GM18502 (cell line): Measurements from ENCODE around the gene LCE6A.

Experiments used
- ATAC-seq: cut with Tn5 transposase; IDR thresholded peaks from one replicate; pipeline ENCODE4 v1.9.1; 2021; ENCODE audit warnings: mild to moderate bottlenecking; ENCODE audit not compliant: unreplicated experiment, poor library complexity

The LCE6A gene

DNA sequence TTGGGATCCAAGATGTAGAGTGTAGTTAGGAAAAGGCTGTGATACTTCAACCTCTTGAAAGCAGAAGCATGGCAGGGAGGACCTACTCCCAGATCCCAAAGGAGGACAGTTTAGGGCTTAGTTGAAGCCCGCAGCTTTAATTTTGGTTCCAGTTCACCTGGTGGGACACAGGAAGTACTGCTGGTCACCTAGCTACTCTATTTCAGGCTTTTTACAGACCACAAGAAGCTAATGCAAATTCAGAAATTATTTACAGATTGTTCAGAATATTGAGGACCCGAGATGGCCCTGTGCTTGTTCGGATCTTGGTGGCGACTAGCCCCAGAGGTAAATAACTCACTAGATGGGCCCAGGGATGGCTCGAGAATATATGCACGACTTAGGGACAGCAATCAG lies 29.1 kb downstream of the LCE6A start:
- ATAC-seq: no peak

DNA sequence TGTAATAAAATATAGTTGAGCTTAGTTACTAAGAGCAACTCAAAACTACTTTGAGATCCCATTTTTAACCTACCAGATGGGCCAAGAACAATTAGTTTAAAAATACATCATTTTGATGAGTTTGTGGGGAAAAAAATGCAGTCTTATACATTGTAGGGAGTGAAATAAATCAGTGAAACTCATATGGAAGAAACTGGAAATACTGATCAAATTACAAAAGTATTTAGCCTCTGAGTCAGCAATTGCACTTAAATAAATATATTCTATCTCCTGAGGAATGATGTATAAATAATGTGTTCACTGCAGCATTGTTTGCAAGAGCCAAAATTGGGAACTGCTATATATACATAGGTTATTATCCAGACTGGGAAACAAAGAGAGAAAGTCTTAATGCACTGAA lies 30.8 kb downstream of the LCE6A start:
- no peak for ATAC-seq

DNA sequence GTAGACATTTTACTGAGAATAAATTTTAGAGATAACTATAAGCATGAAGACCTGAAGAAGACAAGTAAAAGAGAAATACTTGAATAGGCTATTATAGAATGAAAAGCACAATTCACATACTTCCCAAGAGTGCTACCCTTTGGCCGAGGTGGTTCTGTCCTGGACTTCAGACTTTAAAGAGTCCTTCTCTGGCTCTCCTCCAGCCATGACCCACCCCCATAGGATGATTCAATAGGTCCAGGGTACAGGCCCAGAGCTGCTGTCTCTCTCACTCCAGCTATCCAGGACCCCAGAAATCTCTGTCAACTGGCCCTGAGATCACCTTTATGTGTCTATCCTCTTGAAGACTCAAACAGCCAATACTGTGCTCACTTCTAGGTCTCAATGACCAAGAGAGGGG lies 34.2 kb downstream of the LCE6A start:
- no peak for ATAC-seq

DNA sequence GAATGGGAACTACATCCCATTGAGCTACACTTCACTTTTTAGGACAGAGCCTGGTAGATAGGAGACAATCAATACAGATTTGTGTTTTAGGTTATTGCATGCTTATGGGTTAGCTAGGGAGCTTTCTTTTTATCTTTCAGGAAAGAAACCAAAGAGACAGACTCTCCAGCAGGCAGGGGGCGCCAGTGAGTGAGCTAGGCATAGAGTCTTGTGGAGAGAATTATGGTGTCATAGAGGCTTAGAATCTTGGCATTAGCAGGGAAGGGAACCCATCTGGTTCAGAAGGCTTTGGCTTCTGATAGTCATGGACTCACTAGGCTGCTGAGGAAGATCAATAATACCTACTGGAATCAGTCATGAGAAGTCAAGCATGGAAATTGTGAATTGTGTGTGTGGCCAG lies 35.4 kb downstream of the LCE6A start, which contains the start of gene SMCP:
TSS of gene SMCP (plus strand) at position 281 of the 400 bp plus-strand sequence. CDS start 6,101 bp downstream, outside the sequence.
- ATAC-seq: no peak

DNA sequence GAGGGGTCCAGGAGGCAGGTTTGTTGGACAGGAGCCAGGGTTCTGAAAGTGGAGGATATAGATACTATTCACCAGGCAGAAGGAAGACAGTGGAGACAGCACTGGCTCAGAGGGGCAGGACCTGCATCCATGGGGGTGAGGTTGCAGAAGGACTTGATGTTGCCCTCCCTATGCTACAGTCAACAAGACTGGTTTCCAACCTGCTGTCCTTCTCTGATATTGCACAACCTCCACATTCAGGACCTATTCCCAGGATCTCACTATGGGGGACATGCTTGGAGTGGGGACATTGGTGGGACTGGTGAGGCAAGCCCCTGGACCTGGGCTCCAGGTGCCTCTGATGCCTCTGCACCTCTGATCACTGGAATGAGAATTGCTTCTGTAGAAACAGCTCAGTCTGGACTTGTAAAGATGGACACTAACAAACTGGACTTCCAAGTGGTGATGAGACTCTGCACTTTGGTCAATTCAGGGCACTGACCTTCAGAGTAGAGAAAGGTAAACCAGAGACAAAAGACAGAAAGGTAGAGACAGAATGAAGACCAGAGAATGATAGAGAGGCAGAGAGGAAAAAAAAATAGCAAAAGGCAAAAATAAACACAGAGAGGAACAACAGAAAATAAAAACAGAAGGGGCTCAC lies 37.0 kb downstream of the LCE6A start:
- ATAC-seq: no peak

DNA sequence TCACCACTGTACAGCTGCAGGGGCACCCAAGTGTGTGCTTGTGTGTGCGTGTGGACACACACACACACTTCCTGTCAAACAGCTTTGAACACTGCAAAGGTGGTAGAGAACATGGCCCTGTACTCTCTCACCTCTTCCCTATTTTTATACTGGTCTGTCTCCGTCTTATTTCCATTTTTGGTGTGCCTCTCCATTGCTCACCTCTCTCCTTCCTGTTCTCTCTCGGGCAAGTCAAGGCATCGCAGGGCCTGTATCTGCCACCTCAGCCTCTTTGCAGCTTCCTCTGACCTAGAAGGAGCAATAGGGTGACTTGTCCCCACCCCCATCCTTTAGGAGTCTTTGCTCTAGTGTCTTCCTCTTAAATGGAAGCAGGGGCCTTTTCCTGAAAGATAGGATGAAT lies 37.7 kb downstream of the LCE6A start:
- no peak for ATAC-seq

DNA sequence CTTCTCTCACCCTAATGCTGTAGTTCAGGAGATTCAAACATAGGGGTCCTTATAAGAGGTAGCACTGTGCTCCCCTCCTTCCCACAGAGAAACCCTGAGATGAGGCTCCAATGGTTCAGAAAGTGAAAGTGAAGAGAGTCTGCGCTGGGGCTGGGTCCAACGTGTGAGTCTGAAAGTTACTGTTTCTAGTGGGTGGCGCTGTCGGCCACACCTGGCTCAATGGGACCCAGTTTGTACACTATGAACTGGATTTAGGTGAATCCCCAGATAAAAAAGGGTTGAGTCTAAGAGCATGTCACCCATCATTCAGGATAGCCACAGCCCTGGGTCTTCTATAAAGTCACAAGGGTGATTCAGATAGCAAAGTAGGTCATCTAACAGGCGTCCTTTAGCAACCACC lies 38.3 kb downstream of the LCE6A start:
- ATAC-seq: no peak

DNA sequence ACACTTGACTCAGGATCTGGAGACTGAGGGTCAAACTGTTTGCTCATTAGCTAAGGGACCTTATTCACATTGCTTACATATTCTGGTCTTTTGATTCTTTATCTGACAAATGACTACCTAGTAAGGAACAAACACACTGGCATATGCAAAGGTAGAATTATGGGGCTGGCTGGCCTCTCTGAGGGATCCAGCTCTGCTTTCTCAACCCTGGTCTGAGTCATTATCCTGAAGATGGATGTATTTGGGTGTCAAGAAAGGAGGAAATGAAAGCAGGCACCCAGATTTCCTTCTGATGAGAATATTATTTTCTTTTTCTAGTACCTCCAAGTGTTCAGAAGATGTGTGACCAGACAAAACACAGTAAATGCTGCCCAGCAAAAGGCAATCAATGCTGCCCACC lies 41.4 kb downstream of the LCE6A start:
- no peak for ATAC-seq

DNA sequence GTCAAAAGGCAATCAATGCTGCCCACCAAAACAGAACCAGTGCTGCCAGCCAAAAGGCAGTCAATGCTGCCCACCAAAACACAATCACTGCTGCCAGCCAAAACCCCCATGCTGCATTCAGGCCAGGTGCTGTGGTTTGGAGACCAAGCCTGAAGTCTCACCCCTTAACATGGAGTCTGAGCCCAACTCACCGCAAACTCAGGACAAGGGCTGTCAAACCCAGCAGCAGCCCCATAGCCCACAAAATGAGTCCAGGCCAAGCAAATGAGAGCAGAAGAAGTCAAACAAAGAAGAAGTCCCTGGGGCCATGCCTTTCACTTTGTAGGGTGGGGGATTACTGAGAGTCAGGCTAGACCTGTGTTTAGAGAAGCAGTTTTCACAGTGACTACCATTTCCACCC lies 41.9 kb downstream of the LCE6A start:
- no peak for ATAC-seq

DNA sequence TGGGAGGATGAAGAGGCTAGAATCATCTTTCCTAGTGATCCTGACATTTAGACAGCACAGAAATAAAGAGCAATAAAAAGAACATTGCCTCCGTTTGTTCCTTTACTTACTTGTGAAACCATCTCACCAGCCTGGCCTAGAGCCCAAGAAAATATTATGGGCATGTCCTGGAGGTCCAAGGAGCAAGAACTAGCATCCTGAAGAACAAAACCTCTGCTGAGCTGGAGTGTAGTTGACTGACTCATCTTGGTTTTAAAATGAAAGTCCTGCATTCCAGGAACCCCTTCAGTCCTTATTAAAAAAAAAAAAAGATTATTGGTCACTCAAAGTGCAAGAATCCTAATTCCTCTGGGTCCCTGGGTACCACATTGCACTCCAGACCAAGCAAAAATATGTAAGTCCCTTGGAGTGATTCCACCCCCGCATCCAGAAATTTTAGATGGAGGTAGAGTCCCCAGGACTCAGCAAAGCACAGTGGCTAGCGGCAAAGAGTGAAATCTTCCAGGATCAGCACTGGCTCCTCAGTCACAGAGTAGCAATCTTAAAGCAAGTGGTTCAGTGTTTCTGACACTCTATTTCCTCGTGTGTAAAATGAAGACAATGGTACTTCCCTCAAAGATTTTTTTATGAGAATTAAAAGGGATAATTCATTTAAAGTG lies 42.4 kb downstream of the LCE6A start:
- ATAC-seq: no peak

DNA sequence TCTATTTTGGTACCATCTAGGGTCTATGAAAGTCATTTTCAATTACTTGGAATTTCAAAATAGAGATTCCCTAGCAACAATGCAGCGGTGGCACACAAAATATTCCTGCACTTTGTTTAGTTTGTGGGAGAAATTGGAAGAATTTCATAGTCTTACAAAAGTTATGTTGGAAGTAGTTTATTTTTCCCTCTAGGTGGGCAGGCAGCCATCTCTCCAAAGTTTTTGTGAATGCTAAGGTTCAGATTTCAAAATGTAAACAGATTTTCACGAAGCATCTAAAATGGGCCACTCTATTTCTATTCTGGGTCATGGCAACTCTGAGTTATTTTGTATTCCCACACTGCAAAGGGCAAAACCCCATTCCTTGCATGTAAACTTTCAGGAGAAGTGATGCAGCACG lies 43.4 kb downstream of the LCE6A start:
- ATAC-seq: no peak

DNA sequence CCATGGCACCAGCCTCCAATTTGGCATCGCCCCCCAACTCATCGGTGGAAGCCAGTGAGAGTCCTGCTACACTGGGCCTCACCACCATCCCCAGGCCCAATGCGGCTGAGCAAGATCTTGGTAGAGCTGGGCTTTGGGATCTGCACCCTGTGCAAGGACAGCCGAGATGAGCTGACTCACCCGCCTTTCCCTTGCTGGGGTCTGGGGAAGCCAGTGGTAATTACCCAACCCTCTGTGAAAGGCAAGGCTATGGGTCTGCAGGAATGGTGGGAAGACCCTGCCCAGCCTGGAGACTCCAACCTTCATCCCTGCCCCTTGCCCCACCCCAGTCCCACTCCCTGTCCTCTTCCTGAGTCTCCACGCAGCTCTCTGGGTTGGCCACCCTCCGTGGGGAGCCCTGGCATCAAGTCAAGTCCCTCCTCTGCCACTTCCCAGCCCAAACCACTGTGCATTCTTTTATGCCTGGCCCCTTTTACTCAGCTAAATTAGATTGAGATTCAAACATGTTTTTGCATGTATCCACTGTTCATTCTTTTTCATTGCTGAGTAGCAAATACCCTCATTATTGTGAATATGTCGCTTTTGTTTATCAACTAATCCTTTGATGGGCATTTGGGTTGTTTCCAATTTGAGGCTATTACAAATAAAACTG lies 44.2 kb downstream of the LCE6A start:
- no peak for ATAC-seq

DNA sequence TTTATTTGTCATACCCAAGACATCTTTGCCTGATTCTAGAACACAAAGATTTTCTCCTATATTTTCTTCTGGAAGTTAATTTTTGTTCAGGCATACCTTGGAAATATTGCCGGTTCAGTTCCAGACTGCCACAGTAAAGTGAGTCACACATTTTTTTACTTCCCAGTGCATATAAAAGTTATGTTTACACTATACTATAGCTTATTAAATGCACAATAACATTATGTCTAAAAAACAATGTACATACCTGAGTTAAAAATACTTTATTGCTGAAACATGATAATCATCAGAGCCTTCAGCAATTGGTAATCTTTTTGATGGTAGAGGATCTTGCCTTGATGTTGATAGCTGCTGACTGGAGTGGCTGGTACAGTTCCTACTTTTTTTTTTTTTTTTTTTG lies 45.5 kb downstream of the LCE6A start:
- no peak for ATAC-seq
